ENCODE data around the gene PLET1. TPM values are rescaled to one million over a fixed set of nuclear protein-coding genes. Genes with fewer than 3 reads are reported as not detected.

Gene PLET1
- total and polyA plus RNA-seq, 2 experiments from 2014 or later, result not detected

GRCh38 chr11:112222303-112222702 lies 38.4 kb downstream of the PLET1 start:
- H3K4me3 ChIP-seq, result no peak overlapping the region
- no peaks in the 10 kb centered on the region for H3K27me3 ChIP-seq
- no peak for DNase-seq (ENCODE audit: low read depth in 1 of 2, low spot score in 1 of 2)
- H3K36me3 ChIP-seq, result peaks cover 20% of the 10 kb centered on the region
- H3K9me3 ChIP-seq (ENCODE audit: low read depth), result no peaks in the 10 kb centered on the region
- peaks cover 4% of the 10 kb centered on the region for H3K4me1 ChIP-seq (ENCODE audit: low read depth)
- no peak for TF ChIP-seq CTCF (IDR thresholded peaks at IDR 0.05; ENCODE audit: low read depth, low read length)
- no peak overlapping the region for H3K27ac ChIP-seq

GRCh38 chr11:112221274-112221835 lies 39.3 kb downstream of the PLET1 start:
- Histone ChIP-seq H3K9me3 (ENCODE audit: low read depth) (no peaks in the 10 kb centered on the region), H3K4me3 (no peak overlapping the region), H3K27ac (no peak overlapping the region), H3K4me1 (ENCODE audit: low read depth) (no peaks in the 10 kb centered on the region), H3K36me3 (peaks cover 26% of the 10 kb centered on the region), H3K27me3 (no peaks in the 10 kb centered on the region)
- no peak for TF ChIP-seq CTCF (IDR thresholded peaks at IDR 0.05; ENCODE audit: low read depth, low read length)
- no peak for DNase-seq (ENCODE audit: low read depth in 1 of 2, low spot score in 1 of 2)

GRCh38 chr11:112219476-112220232 lies 41.0 kb downstream of the PLET1 start:
- Histone ChIP-seq H3K27me3 (no peaks in the 10 kb centered on the region), H3K4me1 (ENCODE audit: low read depth) (no peaks in the 10 kb centered on the region), H3K9me3 (ENCODE audit: low read depth) (no peaks in the 10 kb centered on the region), H3K27ac (no peak overlapping the region), H3K4me3 (no peak overlapping the region), H3K36me3 (peaks cover 31% of the 10 kb centered on the region)
- TF ChIP-seq CTCF (IDR thresholded peaks at IDR 0.05; ENCODE audit: low read depth, low read length), result peak; percentile 59
- DNase-seq (ENCODE audit: low read depth in 1 of 2, low spot score in 1 of 2), result peak; percentile 67 to 87

- Histone ChIP-seq H3K27me3 (no peaks in the 10 kb centered on the region), H3K4me1 (ENCODE audit: low read depth) (no peaks in the 10 kb centered on the region), H3K9me3 (ENCODE audit: low read depth) (no peaks in the 10 kb centered on the region), H3K27ac (no peak overlapping the region), H3K36me3 (peaks cover 34% of the 10 kb centered on the region), H3K4me3 (no peak overlapping the region)
- TF ChIP-seq CTCF (IDR thresholded peaks at IDR 0.05; ENCODE audit: low read depth, low read length), result no peak
- no peak for DNase-seq (ENCODE audit: low read depth in 1 of 2, low spot score in 1 of 2)
These were observed 44.0 kb downstream of the PLET1 start for GRCh38 chr11:112216561-112217105.

GRCh38 chr11:112215621-112216020 lies 45.0 kb downstream of the PLET1 start:
- no peak for TF ChIP-seq CTCF (IDR thresholded peaks at IDR 0.05; ENCODE audit: low read depth, low read length)
- no peak for DNase-seq (ENCODE audit: low read depth in 1 of 2, low spot score in 1 of 2)

More at GRCh38 chr11:112215621-112216020, 45.0 kb downstream of the PLET1 start:
- H3K9me3 ChIP-seq (ENCODE audit: low read depth), result no peaks in the 10 kb centered on the region
- no peaks in the 10 kb centered on the region for H3K27me3 ChIP-seq
- no peak overlapping the region for H3K27ac ChIP-seq
- H3K4me3 ChIP-seq, result no peak overlapping the region
- peaks cover 32% of the 10 kb centered on the region for H3K36me3 ChIP-seq
- no peaks in the 10 kb centered on the region for H3K4me1 ChIP-seq (ENCODE audit: low read depth)

Measured in cardiac muscle cell (in vitro differentiated cells and primary cell).